ENCODE results near the gene HOXA11. TPM values are rescaled to one million over a fixed set of nuclear protein-coding genes. Genes with fewer than 3 reads are reported as not detected.

The HOXA11 gene
- total RNA-seq, 1 experiment from 2014 or later = not detected

GRCh38 chr7:27211764-27212204 lies 26.8 kb upstream of the HOXA11 start:
- TF ChIP-seq EZH2 (IDR thresholded peaks at IDR 0.05; ENCODE audit: borderline replicate concordance, low read depth, low read length, poor library complexity, severe bottlenecking) (no peak), CTCF (conservative IDR thresholded peaks at IDR 0.05; ENCODE audit: low read depth, low read length) (no peak)
- BruUV-seq (replicated peaks) = no TSS peak
- H3K4me1 ChIP-seq (ENCODE audit: insufficient read depth, low read length, poor library complexity, severe bottlenecking) = no peaks in the 10 kb centered on the region
- ChIA-PET CTCF (interaction anchor here (0.9 kb wide), 1 partner anchor 563 kb away, joined by 4 read pairs; no protein-coding TSS in a partner anchor), POLR2A (ENCODE audit: low non-redundant PET) (no interaction called here)
- no peaks in the 10 kb centered on the region for H3K36me3 ChIP-seq (ENCODE audit: insufficient read depth, low read length, poor library complexity, severe bottlenecking)
- peaks cover 62% of the 10 kb centered on the region for H3K27me3 ChIP-seq (replicated peaks; ENCODE audit: insufficient read depth, low read depth, low read length, poor library complexity)
- no peak overlapping the region for H3K4me3 ChIP-seq (ENCODE audit: low read depth, low read length, poor library complexity, severe bottlenecking)
- no peak overlapping the region for H3K27ac ChIP-seq (ENCODE audit: low read depth, low read length, poor library complexity, severe bottlenecking)
- H3K9me3 ChIP-seq (ENCODE audit: low read depth, low read length, poor library complexity, severe bottlenecking) = no peaks in the 10 kb centered on the region
- DNase-seq (ENCODE audit: low spot score) = no peak
- intact Hi-C loops (cut with micrococcal nuclease; ENCODE audit: unreplicated experiment) = loop anchor here (5.0 kb wide), 1 partner anchor 366 kb away; no protein-coding TSS in a partner anchor

GRCh38 chr7:27211084-27211446 lies 26.0 kb upstream of the HOXA11 start:
- no peaks in the 10 kb centered on the region for H3K4me1 ChIP-seq (ENCODE audit: insufficient read depth, low read length, poor library complexity, severe bottlenecking)
- POLR2A ChIA-PET (ENCODE audit: low non-redundant PET) = no interaction called here
- intact Hi-C loops (cut with micrococcal nuclease; ENCODE audit: unreplicated experiment) = loop anchor here (5.0 kb wide), 1 partner anchor 366 kb away; no protein-coding TSS in a partner anchor
- no peak for DNase-seq (ENCODE audit: low spot score)
- no peaks in the 10 kb centered on the region for H3K9me3 ChIP-seq (ENCODE audit: low read depth, low read length, poor library complexity, severe bottlenecking)
- no peak overlapping the region for H3K27ac ChIP-seq (ENCODE audit: low read depth, low read length, poor library complexity, severe bottlenecking)
- TF ChIP-seq EZH2 (IDR thresholded peaks at IDR 0.05; ENCODE audit: borderline replicate concordance, low read depth, low read length, poor library complexity, severe bottlenecking) (no peak), CTCF (conservative IDR thresholded peaks at IDR 0.05; ENCODE audit: low read depth, low read length) (no peak)
- H3K27me3 ChIP-seq (replicated peaks; ENCODE audit: insufficient read depth, low read depth, low read length, poor library complexity) = peaks cover 67% of the 10 kb centered on the region
- BruUV-seq (replicated peaks) = no TSS peak
- H3K4me3 ChIP-seq (ENCODE audit: low read depth, low read length, poor library complexity, severe bottlenecking) = no peak overlapping the region
- CTCF ChIA-PET = interaction anchor here (0.6 to 0.9 kb wide), 2 partner anchors 235 to 564 kb away, joined by 3 to 4 read pairs; no protein-coding TSS in a partner anchor
- no peaks in the 10 kb centered on the region for H3K36me3 ChIP-seq (ENCODE audit: insufficient read depth, low read length, poor library complexity, severe bottlenecking)

GRCh38 chr7:27210441-27211083 lies 25.5 kb upstream of the HOXA11 start:
- intact Hi-C loops (cut with micrococcal nuclease; ENCODE audit: unreplicated experiment) = loop anchor here (5.0 kb wide), 1 partner anchor 367 kb away; no protein-coding TSS in a partner anchor
- H3K4me1 ChIP-seq (ENCODE audit: insufficient read depth, low read length, poor library complexity, severe bottlenecking) = no peaks in the 10 kb centered on the region
- peak; percentile 35 for DNase-seq (ENCODE audit: low spot score)
- ChIA-PET CTCF (interaction anchor here (0.6 to 1.3 kb wide), 4 partner anchors 235 to 564 kb away, joined by 3 to 6 read pairs (median 4); no protein-coding TSS in a partner anchor), POLR2A (ENCODE audit: low non-redundant PET) (no interaction called here)
- no peak overlapping the region for H3K4me3 ChIP-seq (ENCODE audit: low read depth, low read length, poor library complexity, severe bottlenecking)
- H3K27ac ChIP-seq (ENCODE audit: low read depth, low read length, poor library complexity, severe bottlenecking) = no peak overlapping the region
- H3K27me3 ChIP-seq (replicated peaks; ENCODE audit: insufficient read depth, low read depth, low read length, poor library complexity) = peaks cover 68% of the 10 kb centered on the region
- no peaks in the 10 kb centered on the region for H3K36me3 ChIP-seq (ENCODE audit: insufficient read depth, low read length, poor library complexity, severe bottlenecking)
- H3K9me3 ChIP-seq (ENCODE audit: low read depth, low read length, poor library complexity, severe bottlenecking) = no peaks in the 10 kb centered on the region
- BruUV-seq (replicated peaks) = no TSS peak
- peak; percentile 74 for TF ChIP-seq CTCF (conservative IDR thresholded peaks at IDR 0.05; ENCODE audit: low read depth, low read length)
- no peak for TF ChIP-seq EZH2 (IDR thresholded peaks at IDR 0.05; ENCODE audit: borderline replicate concordance, low read depth, low read length, poor library complexity, severe bottlenecking)

Data from A673 (cell line).